ENCODE data around the gene GNE. TPM values are rescaled to one million over a fixed set of nuclear protein-coding genes. Genes with fewer than 3 reads are reported as not detected.

Gene GNE
- total RNA-seq, 1 experiment from 2014 or later = 14.9 TPM

DNA sequence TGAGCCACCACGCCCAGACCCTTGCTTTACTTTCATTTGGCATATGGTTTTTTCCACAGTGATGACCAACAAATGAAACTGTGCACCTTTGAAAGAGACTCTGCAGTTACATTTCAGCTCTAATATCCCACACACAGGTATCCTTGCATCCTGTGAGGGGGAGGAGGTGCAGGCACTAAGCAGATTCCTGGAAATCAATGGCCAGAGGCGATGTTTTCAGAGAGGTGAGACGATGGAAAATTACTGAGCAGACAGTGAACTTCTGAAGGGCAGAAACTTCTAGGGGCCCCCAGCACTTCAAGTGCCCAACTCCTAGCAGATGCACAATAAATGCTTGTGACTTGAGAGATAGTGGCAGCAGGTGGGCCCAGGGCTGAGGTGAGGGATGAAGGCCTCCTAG, 29.8 kb upstream of the GNE start:
- BruUV-seq (replicated peaks) = no TSS peak
- Mint-ChIP-seq H3K27ac (ENCODE audit: low read depth, unreplicated experiment) (no peak overlapping the region), H3K9me3 (ENCODE audit: unreplicated experiment) (no peaks in the 10 kb centered on the region), H3K4me1 (ENCODE audit: insufficient read depth, unreplicated experiment) (peaks cover 6% of the 10 kb centered on the region), H3K4me3 (ENCODE audit: unreplicated experiment) (no peak overlapping the region), H3K36me3 (ENCODE audit: insufficient read depth, unreplicated experiment) (no peaks in the 10 kb centered on the region), H3K27me3 (ENCODE audit: insufficient read depth, unreplicated experiment) (no peaks in the 10 kb centered on the region)
- TF ChIP-seq, protein P1, sequence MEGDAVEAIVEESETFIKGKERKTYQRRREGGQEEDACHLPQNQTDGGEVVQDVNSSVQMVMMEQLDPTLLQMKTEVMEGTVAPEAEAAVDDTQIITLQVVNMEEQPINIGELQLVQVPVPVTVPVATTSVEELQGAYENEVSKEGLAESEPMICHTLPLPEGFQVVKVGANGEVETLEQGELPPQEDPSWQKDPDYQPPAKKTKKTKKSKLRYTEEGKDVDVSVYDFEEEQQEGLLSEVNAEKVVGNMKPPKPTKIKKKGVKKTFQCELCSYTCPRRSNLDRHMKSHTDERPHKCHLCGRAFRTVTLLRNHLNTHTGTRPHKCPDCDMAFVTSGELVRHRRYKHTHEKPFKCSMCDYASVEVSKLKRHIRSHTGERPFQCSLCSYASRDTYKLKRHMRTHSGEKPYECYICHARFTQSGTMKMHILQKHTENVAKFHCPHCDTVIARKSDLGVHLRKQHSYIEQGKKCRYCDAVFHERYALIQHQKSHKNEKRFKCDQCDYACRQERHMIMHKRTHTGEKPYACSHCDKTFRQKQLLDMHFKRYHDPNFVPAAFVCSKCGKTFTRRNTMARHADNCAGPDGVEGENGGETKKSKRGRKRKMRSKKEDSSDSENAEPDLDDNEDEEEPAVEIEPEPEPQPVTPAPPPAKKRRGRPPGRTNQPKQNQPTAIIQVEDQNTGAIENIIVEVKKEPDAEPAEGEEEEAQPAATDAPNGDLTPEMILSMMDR (IDR thresholded peaks at IDR 0.05; ENCODE audit: unreplicated experiment) = no peak
- no peak for DNase-seq (ENCODE audit: unreplicated experiment)
- intact Hi-C loops (cut with micrococcal nuclease) = no loop called here
- ChIA-PET POLR2A (no interaction called here), CTCF (no interaction called here)

DNA sequence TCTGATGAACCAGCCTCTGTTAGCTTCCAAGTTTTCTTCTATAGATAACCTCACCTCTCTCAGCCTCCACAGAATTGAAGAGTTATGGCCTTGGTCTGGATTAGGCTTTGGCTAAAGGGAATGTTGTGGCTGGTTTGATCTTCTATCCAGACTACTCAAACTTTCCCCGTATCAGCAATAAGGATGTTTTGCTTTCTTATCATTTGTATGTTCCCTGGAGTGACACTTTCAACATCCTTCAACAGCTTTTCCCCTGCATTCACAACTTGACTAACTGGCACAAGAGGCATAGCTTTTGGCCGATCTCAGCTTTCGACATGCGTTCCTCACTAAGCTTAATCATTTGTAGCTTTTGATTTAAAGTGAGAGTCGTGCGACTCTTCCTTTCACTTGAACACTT, 28.1 kb upstream of the GNE start:
- intact Hi-C loops (cut with micrococcal nuclease) = no loop called here
- H3K27me3 Mint-ChIP-seq (ENCODE audit: insufficient read depth, unreplicated experiment) = no peaks in the 10 kb centered on the region
- ChIA-PET POLR2A (interaction anchor here (0.8 kb wide), 1 partner anchor 28 kb away, joined by 3 read pairs; the partner anchor contains the start of gene GNE), CTCF (interaction anchor here (0.6 to 0.8 kb wide), 3 partner anchors 586 to 1944 kb away, joined by 3 to 4 read pairs (median 3); no protein-coding TSS in a partner anchor)
- BruUV-seq (replicated peaks) = no TSS peak
- no peaks in the 10 kb centered on the region for H3K9me3 Mint-ChIP-seq (ENCODE audit: unreplicated experiment)
- H3K4me3 Mint-ChIP-seq (ENCODE audit: unreplicated experiment) = no peak overlapping the region
- TF ChIP-seq, protein P1 (IDR thresholded peaks at IDR 0.05; ENCODE audit: unreplicated experiment) = no peak
- no peak for DNase-seq (ENCODE audit: unreplicated experiment)
- H3K4me1 Mint-ChIP-seq (ENCODE audit: insufficient read depth, unreplicated experiment) = no peaks in the 10 kb centered on the region
- no peaks in the 10 kb centered on the region for H3K36me3 Mint-ChIP-seq (ENCODE audit: insufficient read depth, unreplicated experiment)
- no peak overlapping the region for H3K27ac Mint-ChIP-seq (ENCODE audit: low read depth, unreplicated experiment)

DNA sequence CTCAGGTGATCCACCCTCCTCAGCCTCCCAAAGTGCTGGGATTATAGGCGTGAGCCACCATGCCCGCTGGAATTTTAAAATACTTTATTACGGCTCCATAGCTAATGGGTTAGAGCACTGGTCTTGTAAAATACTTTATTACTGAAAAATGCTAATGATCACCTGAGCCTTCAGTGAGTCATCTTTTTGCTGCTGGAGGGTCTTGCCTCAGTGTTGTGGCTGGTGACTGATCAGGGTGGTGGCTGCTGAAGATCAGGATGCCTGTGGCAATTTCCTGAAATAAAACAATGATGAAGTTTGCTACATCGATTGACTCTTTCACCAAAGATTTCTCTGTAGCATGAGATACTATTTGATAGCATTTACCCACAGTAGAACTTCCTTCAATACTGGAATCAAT, 26.0 kb upstream of the GNE start:
- Mint-ChIP-seq H3K27me3 (ENCODE audit: insufficient read depth, unreplicated experiment) (no peaks in the 10 kb centered on the region), H3K4me1 (ENCODE audit: insufficient read depth, unreplicated experiment) (no peaks in the 10 kb centered on the region), H3K36me3 (ENCODE audit: insufficient read depth, unreplicated experiment) (no peaks in the 10 kb centered on the region), H3K4me3 (ENCODE audit: unreplicated experiment) (no peak overlapping the region), H3K9me3 (ENCODE audit: unreplicated experiment) (no peaks in the 10 kb centered on the region), H3K27ac (ENCODE audit: low read depth, unreplicated experiment) (no peak overlapping the region)
- DNase-seq (ENCODE audit: unreplicated experiment) = no peak
- CTCF ChIA-PET = no interaction called here
- intact Hi-C loops (cut with micrococcal nuclease) = no loop called here
- TF ChIP-seq, protein P1 (IDR thresholded peaks at IDR 0.05; ENCODE audit: unreplicated experiment) = no peak
- BruUV-seq (replicated peaks) = no TSS peak
- POLR2A ChIA-PET = interaction anchor here (0.6 kb wide), 1 partner anchor 105 kb away, joined by 3 read pairs; no protein-coding TSS in a partner anchor

DNA sequence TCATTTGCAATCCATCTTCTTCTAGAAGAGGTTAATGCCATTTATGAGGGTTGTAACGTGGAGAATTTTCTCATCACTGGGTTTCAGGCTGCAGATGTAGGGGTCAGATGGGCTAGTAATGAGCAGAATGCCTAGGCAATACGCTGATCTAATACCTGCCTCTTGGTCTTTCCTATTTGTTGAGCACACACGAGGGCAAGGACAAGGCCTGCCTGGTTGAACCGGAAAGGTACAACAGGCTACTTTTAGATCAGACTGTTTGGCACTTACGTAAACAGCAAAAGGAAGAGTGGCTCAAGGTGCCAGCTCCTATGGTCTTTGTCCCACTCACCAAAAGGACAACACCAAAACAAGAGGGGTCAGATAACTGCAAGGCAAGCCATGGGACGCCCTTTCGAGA, 24.0 kb upstream of the GNE start:
- DNase-seq (ENCODE audit: unreplicated experiment) = no peak
- no TSS peak for BruUV-seq (replicated peaks)
- Mint-ChIP-seq H3K27ac (ENCODE audit: low read depth, unreplicated experiment) (no peak overlapping the region), H3K36me3 (ENCODE audit: insufficient read depth, unreplicated experiment) (no peaks in the 10 kb centered on the region), H3K9me3 (ENCODE audit: unreplicated experiment) (no peaks in the 10 kb centered on the region), H3K4me1 (ENCODE audit: insufficient read depth, unreplicated experiment) (no peaks in the 10 kb centered on the region), H3K27me3 (ENCODE audit: insufficient read depth, unreplicated experiment) (no peaks in the 10 kb centered on the region), H3K4me3 (ENCODE audit: unreplicated experiment) (no peak overlapping the region)
- CTCF ChIA-PET = no interaction called here
- POLR2A ChIA-PET = no interaction called here
- intact Hi-C loops (cut with micrococcal nuclease) = no loop called here
- TF ChIP-seq, protein P1 (IDR thresholded peaks at IDR 0.05; ENCODE audit: unreplicated experiment) = no peak
